NCI-H82 treated with DMSO at 0.1 percent for 48 hours (cell line): ENCODE measurements around the gene CTBP2.

Source experiments
- DNase-seq: peaks from one replicate; lab custom pipeline; 2025; ENCODE audit not compliant: unreplicated experiment; lab: John Stamatoyannopoulos, UW

Gene CTBP2

DNA sequence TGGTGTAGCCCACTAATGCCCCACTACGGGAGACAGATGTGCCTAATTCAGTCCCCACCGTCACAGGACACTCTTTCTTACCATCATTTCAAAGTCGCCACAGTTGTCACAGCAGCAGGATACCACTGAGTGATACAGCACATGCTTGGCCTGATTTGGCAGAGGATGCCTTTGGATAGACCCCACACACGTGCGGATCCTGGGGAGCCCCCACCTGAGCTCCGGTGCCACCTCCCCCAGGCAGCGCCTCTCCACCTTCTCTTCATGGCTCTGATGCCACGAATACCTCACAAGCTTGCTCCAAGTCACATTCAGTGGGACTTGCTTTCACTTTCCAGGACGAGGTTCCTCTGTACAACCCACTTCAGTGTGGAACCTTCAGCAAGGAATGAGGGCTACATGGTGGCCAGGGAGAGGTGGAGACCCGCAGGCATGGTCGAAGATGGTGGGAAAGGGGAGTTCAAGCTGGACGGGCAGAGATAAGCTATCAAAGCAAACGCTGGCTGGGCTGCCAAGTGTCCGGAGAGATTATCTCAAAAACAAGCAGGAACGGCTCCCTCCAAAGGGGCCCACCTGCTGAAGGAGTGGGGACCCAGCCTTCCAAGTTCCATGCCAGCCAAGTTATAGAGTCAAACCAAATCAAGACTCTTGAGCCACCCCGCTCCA is 111.0 kb downstream of the CTBP2 start:
- no peak for DNase-seq

DNA sequence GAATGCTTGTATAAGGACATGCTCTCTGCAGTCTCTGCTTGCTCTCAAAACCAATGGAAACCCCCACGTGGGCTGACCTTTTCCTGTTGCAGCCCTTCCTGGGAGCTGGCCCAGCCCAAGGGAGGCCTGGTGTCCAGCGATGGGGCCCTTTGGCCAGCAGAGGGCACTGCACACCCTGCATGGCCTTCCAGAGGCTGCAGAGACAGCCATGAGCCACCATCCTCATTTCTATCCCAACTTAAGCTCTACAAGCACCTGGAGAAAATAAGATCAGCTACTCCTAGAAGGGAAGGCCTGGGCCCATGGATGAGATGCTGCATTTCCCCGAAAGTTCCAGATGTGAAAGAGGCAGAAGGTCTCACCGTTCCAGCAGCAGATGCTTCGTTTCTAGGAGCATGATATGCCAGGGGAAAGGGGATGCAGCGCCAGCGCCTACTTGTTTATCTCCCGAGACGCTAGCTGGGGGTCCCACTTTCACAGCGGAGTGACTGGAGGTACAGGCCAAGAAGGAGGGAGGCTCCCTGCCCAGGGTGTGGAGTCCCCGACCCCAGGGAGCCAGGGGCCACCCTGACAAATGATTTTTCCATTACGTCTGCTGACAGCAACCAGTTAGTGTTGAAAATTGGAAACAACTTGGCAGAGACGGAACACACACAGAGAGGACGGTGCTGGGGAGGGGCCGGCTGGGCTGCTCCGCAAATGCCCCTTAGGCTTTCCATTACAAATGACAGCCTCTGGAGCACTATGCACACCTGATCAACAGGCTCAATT is 112.1 kb downstream of the CTBP2 start:
- DNase-seq: peak; percentile 72

DNA sequence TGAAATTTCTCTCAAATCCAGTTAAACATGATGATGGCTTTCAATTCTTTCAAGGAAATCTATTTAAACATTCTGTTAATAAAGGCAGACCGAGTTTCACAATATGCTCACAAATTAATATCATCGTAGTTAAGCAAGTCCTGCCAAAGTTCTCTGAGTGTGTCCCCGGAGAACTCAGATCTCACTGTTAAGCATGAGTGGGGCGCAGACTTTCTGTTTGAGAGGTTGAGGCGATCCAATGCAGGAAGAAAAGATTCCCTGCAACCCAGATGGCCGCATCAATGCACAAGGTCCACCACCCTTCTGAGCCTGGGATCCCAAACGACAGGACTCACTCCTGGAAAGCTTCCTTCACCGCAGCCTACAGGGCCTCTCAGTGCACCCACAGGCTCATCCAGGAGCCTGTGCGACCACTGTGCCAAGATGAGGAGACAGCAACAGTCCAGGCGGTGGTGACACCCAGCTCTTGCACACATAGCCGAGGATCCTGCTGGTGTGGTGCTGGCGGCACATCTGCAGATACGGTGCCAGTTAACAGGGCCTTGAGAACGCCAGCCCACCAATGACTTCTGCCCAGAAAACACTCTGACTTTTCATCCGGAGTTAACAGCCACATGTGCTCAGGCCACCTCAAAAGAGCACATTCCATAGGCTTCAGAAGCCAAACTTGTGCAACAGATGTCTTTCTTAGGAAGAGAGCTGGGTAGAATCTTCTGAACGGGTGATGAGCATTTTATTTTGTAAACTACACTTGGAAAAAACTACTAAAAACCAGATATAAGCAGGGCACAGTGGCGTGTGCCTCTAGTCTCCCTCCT is 116.3 kb downstream of the CTBP2 start:
- no peak for DNase-seq

DNA sequence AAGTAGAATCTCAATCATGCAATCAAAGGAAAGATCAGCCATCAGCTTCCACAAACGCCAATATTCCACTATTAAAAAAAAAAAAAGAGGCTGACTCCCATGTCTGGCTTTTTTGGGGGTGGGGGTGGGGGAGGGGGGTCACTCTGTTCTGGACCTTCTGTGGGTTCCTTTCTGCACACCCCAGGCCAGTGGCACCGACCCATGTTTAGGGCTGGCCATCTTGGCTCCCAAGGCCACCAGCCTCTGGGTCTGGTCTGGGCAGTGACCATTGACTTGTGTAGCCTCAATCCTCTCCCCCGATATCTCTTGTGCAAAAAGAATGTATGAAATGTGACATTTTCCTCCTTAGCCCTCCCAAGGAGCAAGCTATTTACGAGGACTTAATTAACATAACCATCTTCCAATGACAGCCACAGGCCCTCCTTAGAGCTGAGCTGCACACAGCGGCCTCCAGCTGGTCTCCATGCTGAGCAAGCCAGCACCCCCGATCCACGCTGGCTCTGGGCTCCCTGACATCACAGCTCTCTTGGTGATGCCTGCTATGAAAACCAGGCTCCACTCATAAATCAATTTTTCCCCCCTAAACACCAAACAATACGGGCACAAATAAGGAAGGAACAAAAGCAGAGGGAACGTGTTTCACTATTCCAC is 118.4 kb downstream of the CTBP2 start:
- DNase-seq: no peak

DNA sequence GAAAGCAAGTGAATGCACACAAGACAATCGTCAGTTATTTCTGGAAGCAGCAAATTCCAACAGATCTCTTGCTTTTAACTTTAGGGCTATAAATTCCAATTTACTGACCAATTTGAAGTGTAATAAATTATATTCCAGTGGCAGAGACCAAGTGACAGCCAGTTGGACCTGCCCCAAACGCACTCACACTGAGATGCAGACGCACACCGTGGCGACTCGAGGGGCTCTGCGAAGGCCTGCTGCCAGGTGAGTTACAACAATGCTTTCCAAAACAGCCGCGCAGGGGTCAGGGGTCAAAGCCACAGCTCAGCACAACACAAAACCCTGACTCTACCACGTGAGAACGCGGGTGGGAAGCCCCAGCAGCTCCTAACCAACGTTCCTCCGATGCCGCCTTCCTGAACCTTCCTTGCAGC is 121.0 kb downstream of the CTBP2 start:
- DNase-seq: no peak

DNA sequence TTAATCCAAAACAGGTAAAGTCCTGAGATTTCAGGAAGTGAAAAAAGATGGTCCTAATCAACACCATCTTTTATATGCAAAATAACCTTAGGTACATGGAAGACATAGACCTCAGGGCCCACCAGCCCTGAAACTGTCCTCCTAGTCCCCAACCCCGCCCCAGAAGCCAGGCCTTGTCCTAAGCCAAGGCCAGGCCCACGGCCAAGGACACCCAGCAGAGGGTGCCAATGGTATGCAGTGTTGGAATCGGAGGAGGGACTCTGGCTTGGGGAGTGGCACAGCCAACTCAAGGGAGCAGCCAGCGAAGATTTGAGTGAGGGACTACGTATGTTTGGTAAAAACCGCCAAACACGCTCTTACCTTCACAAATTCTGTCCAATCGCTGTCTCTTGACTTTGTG is 121.7 kb downstream of the CTBP2 start:
- DNase-seq: no peak

DNA sequence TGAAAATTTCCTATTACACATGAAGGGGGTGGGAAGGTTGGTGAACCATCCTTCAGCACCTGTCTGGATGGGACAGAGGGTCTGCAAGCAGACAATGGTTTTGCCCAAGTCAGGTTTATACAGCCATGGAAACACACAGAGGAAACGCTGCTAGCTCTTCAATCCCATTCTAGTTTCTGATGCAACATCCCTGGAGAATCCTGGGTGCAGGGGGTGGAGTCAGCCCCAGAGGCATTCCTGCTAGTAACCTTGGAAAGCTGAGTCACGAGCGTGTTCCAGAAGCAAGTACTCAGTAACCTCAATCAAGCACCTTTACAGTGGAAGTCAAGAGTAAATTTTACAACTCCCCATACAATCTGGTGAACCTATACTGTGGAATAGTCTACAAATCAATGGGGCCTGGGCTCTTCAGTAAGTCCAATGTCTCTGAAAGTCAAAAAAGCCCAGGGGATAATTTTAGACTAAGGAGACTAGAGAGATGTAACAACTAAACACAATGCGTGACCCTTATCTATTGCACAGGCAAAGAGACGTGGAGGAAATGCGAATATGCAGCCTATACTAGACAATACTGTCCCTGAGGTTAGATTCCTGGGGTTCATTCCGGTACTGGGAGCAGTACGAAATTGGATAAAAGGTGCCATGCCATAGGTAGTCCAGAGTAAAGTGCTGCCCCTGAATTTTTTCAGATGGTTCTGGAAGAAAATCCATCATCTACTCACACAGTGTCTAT is 123.1 kb downstream of the CTBP2 start:
- no peak for DNase-seq

DNA sequence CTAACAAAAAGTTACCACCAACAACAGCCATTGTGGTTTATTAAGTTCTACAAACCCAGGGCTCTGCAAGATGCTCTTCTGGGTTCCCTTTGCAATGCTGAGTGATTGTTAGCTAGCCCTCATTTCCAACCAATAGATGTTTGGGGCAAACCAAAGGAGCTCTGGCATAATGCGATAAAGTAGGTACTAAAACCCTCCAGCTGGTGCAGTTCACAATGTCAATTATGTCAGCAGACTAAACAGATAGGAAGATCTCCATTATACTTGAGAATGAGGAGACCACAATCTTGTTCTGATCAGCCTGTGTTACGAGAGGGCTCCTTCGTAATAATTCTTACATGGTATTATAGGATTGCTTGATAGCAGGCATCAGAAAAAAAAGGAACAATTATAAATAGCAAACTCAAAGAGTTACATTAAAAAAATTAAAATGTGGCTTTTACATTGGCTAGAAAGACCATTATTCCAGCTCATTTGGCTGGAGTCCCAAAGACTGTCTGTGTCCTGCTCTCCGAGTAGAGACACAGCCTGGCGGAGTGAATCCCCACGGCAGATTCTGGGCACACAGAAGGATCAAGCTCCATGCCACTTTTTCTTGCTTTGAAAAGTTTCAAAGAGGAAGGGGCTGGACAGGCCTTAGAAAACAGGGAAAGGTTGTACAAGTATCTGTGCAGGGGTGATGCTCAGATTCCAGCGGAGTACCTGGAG is 124.6 kb downstream of the CTBP2 start:
- DNase-seq: peak; percentile 49

DNA sequence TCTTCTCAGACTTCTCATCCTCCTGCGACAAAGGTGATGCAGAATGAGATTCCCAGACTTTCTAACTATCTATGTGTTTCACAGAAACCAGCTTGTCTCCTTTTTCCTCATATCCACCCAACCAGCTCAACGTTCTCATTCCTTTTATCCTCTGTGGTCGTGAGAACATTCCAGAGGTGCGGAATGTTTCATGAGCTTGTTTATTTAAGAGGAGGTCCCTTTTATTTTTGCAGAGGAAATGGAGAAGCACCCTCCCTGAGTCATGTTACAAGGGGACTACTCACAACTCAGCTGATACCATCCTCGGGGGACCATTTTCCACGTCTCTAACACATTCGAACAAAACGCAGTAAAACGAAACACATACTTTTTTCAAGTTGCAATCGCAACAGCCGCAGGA is 125.2 kb downstream of the CTBP2 start:
- DNase-seq: no peak

DNA sequence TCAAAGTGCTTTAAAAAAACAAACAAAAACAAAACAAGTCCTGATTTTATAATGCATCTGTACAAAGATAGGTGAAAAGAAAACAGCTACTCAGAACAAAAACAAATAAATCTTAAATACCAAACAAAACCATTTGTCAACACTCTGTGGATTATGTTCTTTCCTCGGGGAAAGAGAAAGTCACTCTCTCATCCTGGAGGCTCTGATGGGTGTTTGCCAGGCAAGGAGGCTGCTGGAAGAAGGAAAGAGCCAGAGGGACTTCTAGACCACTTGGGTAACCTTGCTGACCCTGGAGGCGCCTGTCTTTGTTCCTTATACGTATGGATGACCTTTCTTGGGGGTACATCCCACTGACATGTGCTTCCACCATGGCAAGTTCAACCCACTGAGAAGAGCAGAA is 125.7 kb downstream of the CTBP2 start:
- no peak for DNase-seq

DNA sequence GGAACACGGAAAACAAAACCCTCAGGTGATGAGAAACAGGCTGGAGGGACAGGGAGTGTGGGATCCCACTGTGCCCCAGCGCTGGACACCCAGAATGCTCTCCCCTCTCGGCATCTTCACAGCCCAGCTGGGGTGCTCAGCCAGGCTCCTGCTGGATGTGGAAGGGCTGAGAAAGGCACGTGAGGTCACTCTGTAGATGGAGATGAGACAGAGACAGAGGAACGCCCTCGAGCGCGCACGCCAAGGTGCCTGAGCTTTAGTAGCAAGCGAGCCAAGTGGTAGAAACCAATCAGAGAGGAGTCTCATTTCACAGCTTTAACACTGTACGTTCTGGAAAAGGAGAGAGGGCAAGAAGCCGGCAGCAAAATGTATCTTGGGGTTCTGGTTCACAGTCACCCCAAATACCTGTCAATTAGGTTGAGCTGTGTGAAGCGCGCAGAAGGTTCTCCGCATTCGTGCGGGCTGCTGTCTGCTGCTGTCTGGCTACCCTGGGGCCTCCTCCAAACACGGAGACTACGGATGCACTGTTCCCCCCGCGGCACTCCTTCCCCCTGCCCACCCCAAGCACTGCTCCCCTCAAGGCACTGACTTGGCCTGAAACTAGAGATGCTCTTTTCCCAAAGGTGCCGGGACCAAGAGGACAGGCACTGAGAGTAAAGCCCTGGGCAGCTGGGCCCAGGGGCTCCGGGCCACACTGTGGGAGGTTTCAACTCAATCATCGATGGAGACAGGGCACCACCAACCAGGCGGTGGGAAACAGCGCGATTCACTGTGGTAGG is 127.0 kb downstream of the CTBP2 start:
- DNase-seq: no peak

DNA sequence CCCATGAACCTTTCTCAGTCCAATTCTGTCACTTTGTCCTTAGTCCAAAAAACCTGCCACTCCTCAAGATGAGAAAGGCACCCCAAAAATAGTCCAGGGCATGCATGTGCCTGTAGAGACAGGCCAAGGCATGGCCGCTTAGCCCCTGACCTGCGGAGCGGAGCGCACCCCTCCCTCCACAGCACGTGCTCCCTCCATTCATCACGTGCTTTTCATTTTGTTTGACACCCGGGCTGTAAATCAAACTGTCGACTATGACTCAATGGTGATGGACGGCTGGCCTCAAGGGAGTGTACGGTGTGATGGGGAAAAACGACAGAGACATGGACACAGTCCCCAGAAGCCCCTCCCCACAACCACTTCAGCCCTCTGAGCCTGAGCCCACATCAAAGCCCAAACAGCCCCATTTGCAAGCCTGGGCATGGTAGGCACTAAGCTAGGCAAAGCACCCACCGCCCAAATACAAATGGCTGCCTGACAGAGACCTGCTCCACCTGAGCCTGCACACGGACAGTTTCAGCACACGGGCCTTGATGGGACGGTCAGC is 127.8 kb downstream of the CTBP2 start:
- DNase-seq: no peak

DNA sequence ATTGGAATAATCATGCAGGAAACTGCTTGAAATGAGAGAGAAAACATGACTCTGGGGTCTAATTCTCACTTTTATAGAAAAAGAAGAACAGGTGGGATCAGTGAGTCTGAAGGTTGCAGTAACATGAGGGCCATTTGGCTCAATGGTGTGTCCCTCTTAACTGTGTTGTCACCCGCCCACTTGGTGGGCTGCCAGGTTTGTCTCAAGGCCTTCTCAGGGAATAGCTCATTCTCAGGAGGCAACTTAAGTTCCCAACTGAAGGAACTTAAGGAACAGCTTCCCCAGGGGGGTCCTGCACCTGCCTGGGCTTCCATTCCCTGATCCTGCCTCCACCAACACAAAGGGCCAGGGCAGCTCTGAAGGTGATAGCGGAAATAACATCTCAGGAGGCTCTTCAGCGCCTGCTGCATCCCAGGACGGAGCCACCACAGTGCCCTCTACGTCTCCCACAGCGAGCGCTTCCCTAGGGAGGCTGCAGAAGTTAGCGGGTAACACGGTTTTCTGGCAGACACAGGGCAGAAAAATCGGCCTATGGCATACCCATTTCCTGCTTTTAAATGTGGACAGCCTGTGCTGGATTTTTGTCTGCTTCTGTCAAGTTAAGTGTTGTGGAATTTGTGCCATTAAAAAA is 129.7 kb downstream of the CTBP2 start:
- DNase-seq: no peak

DNA sequence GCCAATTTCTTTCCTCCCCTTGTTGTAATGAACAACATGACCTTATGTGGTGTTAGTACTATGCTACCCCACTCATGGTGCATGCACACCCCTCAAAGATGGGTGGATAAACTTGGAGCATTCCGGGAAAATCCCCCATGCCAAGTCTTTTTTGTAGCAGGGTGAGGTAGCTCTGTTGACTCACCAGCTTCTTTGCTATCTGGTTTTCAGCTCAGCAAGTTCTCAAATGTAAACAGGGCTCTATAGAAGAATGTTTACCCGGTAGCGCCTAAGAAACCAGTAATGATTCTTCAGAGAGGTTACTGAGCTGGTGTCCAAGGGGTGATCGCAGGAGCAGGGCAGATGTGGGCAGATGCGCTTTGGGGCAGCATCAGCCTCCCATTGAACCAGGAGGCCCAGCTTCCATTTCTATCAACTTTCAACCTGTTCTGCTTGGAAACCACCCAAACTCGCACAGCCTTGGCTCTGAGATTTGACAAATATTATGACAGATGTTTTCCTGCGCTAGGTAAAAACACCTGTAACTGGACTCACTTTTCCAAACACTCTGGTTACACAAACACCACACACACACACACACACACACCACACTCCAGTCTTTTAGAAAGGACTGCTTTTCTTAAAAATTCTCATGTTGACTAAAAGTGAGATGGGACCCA is 130.7 kb downstream of the CTBP2 start:
- DNase-seq: no peak

DNA sequence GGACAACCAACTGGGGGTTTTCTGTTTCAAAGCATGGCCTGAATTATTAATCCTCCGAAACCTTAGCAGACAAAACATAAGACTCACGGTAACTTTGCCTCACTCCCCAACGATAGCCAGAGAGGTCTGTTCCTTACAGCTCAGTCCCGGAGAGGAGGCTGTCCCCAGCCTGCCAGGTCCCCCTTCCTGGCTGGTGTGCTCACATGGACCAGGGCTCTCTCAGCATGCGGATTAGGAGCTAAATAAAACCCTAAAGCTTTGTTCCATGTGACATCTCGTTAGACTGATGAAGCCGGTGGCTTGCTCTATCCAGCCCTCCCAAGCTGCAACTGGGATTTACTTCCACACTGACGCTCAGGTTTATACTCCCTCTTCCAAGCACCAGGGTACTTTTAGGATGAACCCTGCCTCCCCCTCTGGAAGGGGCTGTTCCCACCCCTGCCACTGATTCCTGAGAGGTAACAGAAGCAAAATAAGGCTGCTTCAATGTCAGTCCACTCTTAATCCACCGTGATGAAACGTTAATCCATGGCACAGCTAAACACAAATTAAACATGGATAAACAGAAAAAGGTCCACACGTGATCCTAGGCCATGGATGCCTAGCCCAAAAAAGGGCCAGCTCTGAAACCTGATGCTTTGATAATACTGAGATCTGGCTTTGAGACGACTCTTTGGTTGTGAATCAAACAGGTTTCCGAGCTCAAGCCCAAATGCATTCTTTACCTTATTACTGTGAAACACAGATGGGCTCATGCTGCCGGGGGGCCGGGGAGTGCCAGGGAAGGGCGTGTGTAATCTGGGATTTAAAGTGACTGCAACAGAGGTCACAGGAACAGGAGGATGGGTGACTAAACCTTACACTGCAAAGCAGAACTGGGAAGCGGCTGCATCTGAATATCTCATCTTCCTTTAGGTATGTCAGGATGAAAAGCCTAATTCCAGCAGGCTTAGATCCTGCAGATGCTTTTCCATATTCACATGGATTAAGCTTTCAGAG is 132.2 kb downstream of the CTBP2 start:
- peak; percentile 93 for DNase-seq

DNA sequence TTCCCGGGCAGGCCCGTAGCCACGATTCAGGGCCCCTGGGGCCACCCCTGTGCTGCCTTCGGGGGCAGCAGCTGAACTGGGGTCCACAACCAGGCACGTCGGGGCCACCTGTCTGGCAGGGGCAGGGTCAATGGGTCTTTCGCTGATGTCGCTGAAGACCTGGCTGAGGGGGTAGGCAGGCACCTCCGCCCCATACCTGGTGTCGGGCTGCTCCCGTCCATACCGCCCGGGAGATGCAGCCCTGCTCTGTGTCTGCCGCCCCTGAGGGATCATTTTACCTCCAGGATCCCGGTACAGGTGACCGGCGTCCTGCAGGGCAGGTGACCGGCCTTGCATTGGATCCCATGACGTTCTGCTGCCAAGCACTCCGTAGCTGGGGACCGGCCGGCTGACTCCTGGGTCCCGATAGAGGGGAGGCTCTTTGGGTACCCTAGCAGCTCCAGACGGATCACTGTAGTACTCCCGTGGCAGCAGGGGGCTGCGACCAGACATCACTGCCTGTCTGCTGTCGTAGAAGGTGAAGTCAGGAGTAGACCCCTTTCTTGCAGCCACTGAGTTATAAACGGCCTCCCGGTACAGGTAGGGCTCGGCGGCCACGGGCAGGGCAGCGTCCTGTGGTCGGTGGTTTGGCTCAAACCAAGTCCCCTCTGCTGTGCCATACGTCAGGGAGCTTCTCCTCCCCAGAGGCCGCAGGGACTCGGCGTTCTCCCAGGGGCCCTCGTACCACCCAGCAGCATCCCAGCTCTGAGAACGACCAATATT is 133.2 kb downstream of the CTBP2 start:
- no peak for DNase-seq
